NCI-H146 treated with DMSO at 0.1 percent for 48 hours (cell line): Measurements from ENCODE around the gene MAN1C1.
"Not testable (repeated sequence)": the region's sequence is repeated elsewhere in the genome, so short reads cannot be mapped to it uniquely, and the experiment has no call there.

Source experiments
- DNase-seq: peaks from one replicate; lab custom pipeline; 2025; ENCODE audit not compliant: unreplicated experiment; lab: John Stamatoyannopoulos, UW

The MAN1C1 gene

DNA sequence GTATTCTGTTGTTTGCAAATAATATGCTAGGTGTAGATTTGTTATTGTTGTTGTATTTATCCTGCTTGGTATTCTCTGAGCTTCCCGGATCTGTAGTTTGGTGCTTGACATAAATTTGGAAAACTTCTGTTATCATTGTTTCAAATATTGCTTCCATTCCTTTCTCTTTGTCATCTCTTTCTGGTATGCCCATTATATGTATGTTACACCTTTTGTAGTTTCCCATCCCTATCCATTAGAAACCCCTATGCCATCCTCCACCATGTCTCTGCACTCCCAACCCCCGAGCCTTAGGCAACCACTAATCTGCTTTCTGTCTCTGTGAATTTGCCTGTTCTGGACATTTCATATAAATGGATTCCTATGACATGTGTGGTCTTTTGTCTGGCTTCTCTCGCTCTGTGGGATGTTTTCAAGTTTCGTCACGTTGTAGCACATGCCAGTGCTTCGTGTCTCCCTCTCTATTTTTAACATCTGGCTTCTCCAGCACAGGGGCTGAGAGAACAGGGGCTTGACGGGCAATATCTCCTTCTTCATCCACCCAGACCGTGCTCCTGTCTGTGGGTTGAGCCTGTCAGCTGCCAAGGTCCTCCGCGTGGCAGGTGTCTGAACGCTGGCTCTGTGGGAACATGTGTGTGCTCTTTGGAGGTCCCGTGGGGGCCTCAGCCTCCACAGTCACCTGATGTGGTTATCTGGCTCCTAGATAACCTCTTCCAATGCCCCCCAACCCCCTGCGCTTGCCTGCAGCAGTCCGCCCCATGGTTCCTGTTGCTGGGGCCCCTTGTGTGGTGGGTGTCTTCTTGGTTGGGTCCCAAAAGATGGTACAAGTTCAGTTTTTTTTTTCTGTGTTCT, 32.8 kb upstream of the MAN1C1 start:
- no peak for DNase-seq

GRCh38 chr1:25586181-25586588, 30.4 kb upstream of the MAN1C1 start:
- DNase-seq = no peak

- no peak for DNase-seq
These were observed 29.3 kb upstream of the MAN1C1 start for GRCh38 chr1:25587290-25587689.

- not testable (repeated sequence) for DNase-seq
These were observed 28.4 kb upstream of the MAN1C1 start for GRCh38 chr1:25588224-25588623.

DNA sequence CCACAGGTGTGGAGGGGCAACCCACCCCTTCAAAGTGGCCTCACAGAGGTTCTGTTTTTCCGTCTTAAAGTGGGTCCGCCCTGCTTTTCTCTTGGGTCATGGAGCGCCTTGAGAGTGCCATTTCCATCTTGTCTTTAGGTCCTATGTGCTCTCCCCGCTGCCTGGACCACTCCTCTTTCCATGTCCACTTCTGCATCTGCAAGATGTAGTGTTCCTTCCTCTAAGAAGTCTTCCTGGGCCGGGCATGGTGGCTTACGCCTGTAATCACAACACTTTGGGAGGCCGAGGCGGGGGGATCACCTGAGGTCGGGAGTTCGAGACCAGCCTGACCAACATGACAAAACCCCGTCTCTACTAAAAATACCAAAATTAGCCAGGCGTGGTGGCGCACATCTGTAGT, 27.8 kb upstream of the MAN1C1 start:
- DNase-seq = not testable (repeated sequence)

GRCh38 chr1:25590096-25590824, 26.3 kb upstream of the MAN1C1 start:
- no peak for DNase-seq

DNA sequence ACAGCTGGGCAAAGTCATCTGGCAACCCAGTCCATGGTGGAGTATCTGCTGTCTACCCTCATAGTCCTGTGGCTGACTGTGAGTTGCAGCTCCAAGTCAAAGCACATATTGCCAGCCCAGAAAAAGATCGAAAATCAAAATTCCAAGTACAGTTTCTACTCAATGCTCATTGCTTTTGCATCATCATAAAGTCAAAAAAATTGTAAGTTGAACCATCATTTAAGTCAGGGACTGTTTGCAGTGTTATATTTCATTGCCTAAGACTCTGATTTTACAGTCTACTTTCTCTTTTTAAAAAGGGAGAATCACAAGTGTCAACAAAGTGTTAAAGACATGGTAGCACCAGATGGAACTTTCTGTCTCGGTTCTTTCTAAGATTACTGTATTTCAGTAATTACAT, 22.7 kb upstream of the MAN1C1 start:
- DNase-seq = no peak

GRCh38 chr1:25594971-25595370, 21.6 kb upstream of the MAN1C1 start:
- DNase-seq = no peak

GRCh38 chr1:25596641-25597040, 19.9 kb upstream of the MAN1C1 start:
- DNase-seq = not testable (repeated sequence)

DNA sequence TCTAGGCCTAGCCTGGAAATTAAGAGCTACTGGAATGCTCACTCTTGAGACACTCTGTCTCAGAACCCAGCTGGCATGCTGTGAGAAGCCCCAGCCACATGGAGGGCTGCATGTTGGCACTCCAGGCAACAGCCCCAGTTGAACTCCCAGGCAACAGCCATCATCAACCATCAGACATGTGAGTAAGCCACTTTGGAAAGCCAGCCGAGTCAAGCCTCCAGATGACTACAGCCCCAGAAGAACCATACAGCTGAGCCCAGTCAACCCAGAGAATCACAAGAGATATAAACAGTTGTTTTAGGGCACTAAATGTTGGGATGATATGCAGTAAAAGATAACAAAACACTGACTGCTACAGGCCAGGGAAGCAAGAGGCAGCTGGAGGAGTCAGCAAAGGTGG, 17.7 kb upstream of the MAN1C1 start:
- no peak for DNase-seq

DNA sequence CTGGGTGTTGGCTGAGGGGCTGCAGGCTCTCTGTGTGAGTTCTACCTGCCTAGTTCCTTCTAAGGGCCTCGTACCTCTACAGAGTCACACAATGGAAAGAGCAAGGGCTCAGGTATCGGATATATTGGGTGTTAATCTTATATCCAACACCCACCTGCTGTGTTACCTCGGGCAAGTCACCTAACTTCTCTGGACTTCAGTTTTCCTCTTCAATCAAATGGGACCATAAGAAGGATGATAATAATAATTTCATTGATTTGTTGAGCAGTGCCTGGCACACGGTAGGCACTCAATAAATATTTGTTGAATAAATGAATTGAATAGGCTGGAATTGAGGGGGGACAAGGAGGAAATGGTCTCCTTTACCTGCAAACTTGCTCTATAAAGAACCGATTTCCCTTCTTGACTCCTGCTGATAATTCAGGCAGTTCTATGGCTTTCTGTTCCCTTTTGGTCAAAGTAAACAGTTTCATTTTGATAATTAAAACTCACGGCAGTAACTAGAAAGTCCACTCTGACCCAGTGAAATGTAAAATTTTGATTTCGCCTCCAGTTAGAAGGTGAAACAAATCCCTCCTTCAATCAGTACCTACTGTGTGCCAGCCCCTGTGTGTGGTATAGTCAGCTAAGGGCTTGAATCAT, 16.5 kb upstream of the MAN1C1 start:
- DNase-seq = no peak

GRCh38 chr1:25600971-25601699, 15.5 kb upstream of the MAN1C1 start:
- DNase-seq = not testable (repeated sequence)

GRCh38 chr1:25603779-25604538, 12.6 kb upstream of the MAN1C1 start:
- not testable (repeated sequence) for DNase-seq

GRCh38 chr1:25607123-25607522, 9.5 kb upstream of the MAN1C1 start:
- no peak for DNase-seq

- DNase-seq = peak; percentile 52
These were observed 8.0 kb upstream of the MAN1C1 start for GRCh38 chr1:25608488-25609178.

GRCh38 chr1:25609921-25610320, 6.7 kb upstream of the MAN1C1 start:
- DNase-seq = no peak

- DNase-seq = no peak
These were observed 5.6 kb upstream of the MAN1C1 start for GRCh38 chr1:25610822-25611630.

- no peak for DNase-seq
These were observed 4.7 kb upstream of the MAN1C1 start for GRCh38 chr1:25611843-25612242.

DNA sequence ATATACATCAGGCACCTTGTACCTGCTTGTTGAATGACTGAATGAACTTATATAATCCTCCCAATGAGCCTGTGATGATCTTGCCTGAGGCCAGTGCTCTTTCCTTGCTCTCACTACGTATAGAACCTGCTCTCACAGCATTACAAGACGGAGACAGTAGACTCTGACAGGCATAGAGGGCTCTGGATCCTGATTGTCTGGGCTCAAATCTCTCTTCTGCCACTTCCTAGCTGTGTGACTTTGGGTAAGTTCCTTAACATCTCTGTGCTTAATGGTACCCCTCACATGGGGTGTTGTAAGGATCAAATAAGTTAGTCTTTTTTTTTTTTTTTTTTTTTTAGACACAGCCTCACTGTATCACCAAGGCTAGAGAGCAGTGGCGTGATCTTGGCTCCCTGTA, 4.2 kb upstream of the MAN1C1 start:
- DNase-seq = no peak
